Measurements from ENCODE around the gene DCN.

DNA sequence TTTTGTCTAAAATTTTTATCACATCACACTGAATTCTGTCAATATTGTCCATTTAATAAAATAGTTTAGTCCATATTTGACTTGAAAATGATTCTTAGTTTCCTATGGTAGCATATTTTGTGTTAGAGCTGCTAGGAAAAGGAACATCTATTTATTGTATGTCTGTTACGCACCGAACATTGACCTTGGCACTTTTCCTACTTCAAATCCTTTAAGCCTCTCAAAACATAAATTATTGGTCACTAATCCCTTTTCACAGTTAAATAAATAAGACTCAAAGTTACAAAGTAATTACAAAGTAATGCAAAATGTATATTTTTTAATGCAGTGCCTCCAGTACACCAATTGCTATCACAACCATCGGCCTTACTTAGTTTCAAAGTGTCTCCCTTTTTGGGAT lies 28.5 kb downstream of the DCN start:
- TF ChIP-seq, protein P1, sequence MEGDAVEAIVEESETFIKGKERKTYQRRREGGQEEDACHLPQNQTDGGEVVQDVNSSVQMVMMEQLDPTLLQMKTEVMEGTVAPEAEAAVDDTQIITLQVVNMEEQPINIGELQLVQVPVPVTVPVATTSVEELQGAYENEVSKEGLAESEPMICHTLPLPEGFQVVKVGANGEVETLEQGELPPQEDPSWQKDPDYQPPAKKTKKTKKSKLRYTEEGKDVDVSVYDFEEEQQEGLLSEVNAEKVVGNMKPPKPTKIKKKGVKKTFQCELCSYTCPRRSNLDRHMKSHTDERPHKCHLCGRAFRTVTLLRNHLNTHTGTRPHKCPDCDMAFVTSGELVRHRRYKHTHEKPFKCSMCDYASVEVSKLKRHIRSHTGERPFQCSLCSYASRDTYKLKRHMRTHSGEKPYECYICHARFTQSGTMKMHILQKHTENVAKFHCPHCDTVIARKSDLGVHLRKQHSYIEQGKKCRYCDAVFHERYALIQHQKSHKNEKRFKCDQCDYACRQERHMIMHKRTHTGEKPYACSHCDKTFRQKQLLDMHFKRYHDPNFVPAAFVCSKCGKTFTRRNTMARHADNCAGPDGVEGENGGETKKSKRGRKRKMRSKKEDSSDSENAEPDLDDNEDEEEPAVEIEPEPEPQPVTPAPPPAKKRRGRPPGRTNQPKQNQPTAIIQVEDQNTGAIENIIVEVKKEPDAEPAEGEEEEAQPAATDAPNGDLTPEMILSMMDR (IDR thresholded peaks at IDR 0.05; ENCODE audit: low read depth, low read length): no peak
- TF ChIP-seq EZH2phosphoT487 (IDR thresholded peaks at IDR 0.05; ENCODE audit: low read depth): no peak
